Heart right ventricle (tissue), 16 donors: ENCODE data around the gene ANO2. TPM values are rescaled to one million over a fixed set of nuclear protein-coding genes. Genes with fewer than 3 reads are reported as not detected.

Experiments
- ATAC-seq, 8 donors: fragments of 200-7000 bp; cut with Tn5 transposase; one replicate each; pipeline ENCODE4 v1.9.1; 2020; ENCODE audit warnings: mild to moderate bottlenecking in 8 of 8, moderate library complexity in 8 of 8, moderate number of reproducible peaks in 1 of 8
- DNase-seq, 2 donors: peaks; one replicate each; pipeline ENCODE4 v3.0.0-alpha.2; 2020
- H3K27ac ChIP-seq, 10 donors: fragments of 200-600 bp; sonication (generic) in 2 of 10; one replicate each; pipeline versions ENCODE4 v1.5.0 to v1.8.0; 2020 to 2022; ENCODE audit warnings: mild to moderate bottlenecking in 3 of 10
- H3K27me3 ChIP-seq, 7 donors: fragments of 200-600 bp; one replicate each; pipeline ENCODE4 v1.8.0; 2021 to 2022; ENCODE audit warnings: mild to moderate bottlenecking in 2 of 7
- H3K36me3 ChIP-seq, 9 donors: fragments of 200-600 bp; sonication (generic) in 1 of 9; one replicate each; pipeline versions ENCODE4 v1.5.0 to v1.8.0; 2020 to 2022; ENCODE audit warnings: mild to moderate bottlenecking in 2 of 9
- H3K4me1 ChIP-seq, 9 donors: fragments of 200-600 bp; sonication (generic) in 1 of 9; one replicate each; pipeline versions ENCODE4 v1.5.0 to v1.8.0; 2020 to 2022; ENCODE audit warnings: mild to moderate bottlenecking in 4 of 9
- H3K4me3 ChIP-seq, 10 donors: fragments of 200-600 bp; sonication (generic) in 2 of 10; one replicate each; pipeline versions ENCODE4 v1.5.0 to v1.8.0; 2020 to 2022; ENCODE audit warnings: mild to moderate bottlenecking in 7 of 10, moderate library complexity in 2 of 10
- H3K9me3 ChIP-seq, 11 donors: fragments of 200-600 bp in 10 of 11; sonication (generic) in 2 of 11; one replicate each; pipeline versions ENCODE4 v1.5.0 to v1.8.0; 2013 to 2022; ENCODE audit warnings: mild to moderate bottlenecking in 2 of 11, control low read depth in 1 of 11, moderate library complexity in 1 of 11
- CTCF ChIP-seq, 9 donors: fragments of 200-600 bp; sonication (generic) in 2 of 9; IDR thresholded peaks; one replicate each; pipeline versions ENCODE4 v1.5.0 to v1.8.0; 2021 to 2022; ENCODE audit warnings: antibody characterized with exemption in 9 of 9, mild to moderate bottlenecking in 5 of 9, moderate library complexity in 1 of 9
- WGBS, 2 donors: extraction: QIAGEN DNeasy Blood & Tissue Kit; methylation state at CpG; one replicate each; pipeline ENCODE4 v1.1.7; 2013; ENCODE audit warnings: inconsistent platforms in 1 of 2; 5-methylcytosine and 5-hydroxymethylcytosine counted together
- intact Hi-C, 10 donors: fragments of 100-400 bp; cut with DNase I; formaldehyde crosslinking; loops; one replicate each; pipeline versions ENCODE4 v1.11.1 to v1.14.2; 2022
- polyA plus RNA-seq, 2 donors: library from polyadenylated mRNA; stranded (reverse); fragments of 200-250 nt; gene quantifications; one replicate each; pipeline ENCODE4 v1.2.3, GENCODE V29; 2013
- total RNA-seq, 10 donors: library from RNA; stranded (reverse); fragmentation: NEBNext Ultra II Directional in 3 of 10; extraction: Animal tissue kit (Norgen Biotek cat#: 25700) in 3 of 10; gene quantifications; one replicate each; pipeline versions ENCODE4 v1.2.1 to v1.2.4, GENCODE V29; 2021 to 2023
- donor health status: Arrhythmogenic right ventricular cardiomyopathy.
- donor health status: ischemic (EF 13 %, LVEDD 7.1; RV severe dilation, severe dysfunction).
- donor health status: healthy with polysubstance abuse.
- donor health status: DM: no; HTN: yes; CAD: no.
- donor health status: DM: no; HTN: no; CAD: no.
- donor health status: ischemic (EF 25% LVEDD 6.9; RV normal size, moderate dysfunction).
- donor health status: ischemic (EF 25% LVEDD 5.7; RV mildly dilated, moderate dysfunction).
- donor health status: healthy.
- donor health status: DM: yes; HTN: yes; CAD: no.
- donor health status: Ischemic cardiomyopathy.
- donor health status: ischemic (EF 35%, LVEDD 5.7; RV mildly dilated, moderate dysfunction).
- donor health status: nonischemic (EF 11% LVEDD 7.7; RV severe dilation, severe dysfunction).
- donor health status: DM: yes; HTN: yes; CAD: no.
- donor health status: PGD.
- donor health status: ischemic (EF 29% LVEDD 5.4; RV normal size, mild dysfunction).
- donor health status: nonischemic (EF 23%, LVEDD 6.1; RV moderate dilation, normal function).

The ANO2 gene
- total and polyA plus RNA-seq, 12 donors: 4.0 to 15.2 (median 12.0) TPM

GRCh38 chr12:5565933-5566599 is 379.0 kb downstream of the ANO2 start:
- Histone ChIP-seq H3K4me3 (no peak overlapping the region), H3K27me3 (peaks cover 0 to 27% (median 0%) of the 10 kb centered on the region in 7 donors), H3K36me3 (peaks cover 0 to 46% (median 0%) of the 10 kb centered on the region in 9 donors), H3K27ac (no peak overlapping the region), H3K9me3 (no peaks in the 10 kb centered on the region), H3K4me1 (peaks cover 0 to 19% (median 3%) of the 10 kb centered on the region in 9 donors)
- no peak for TF ChIP-seq CTCF (IDR thresholded peaks at IDR 0.05)
- intact Hi-C loops: loop anchor here in 1 of 10 donors (10.0 kb wide), 1 partner anchor 121 kb away; no protein-coding TSS in a partner anchor
- WGBS, 2 donors: 69 to 77% methylated on average over 3 of the region's 3 CpGs
- ATAC-seq (no peak), DNase-seq (no peak)

- Histone ChIP-seq H3K27me3 (peaks cover 0 to 17% (median 0%) of the 10 kb centered on the region in 7 donors), H3K4me1 (peaks cover 0 to 11% (median 0%) of the 10 kb centered on the region in 9 donors), H3K27ac (no peak overlapping the region), H3K4me3 (no peak overlapping the region), H3K36me3 (peaks cover 0 to 46% (median 0%) of the 10 kb centered on the region in 9 donors), H3K9me3 (no peaks in the 10 kb centered on the region)
- no peak for ATAC-seq
- WGBS, 2 donors: 88 to 93% methylated on average over 3 of the region's 3 CpGs
- intact Hi-C loops: loop anchor here in 1 of 10 donors (10.0 kb wide), 1 partner anchor 118 kb away; no protein-coding TSS in a partner anchor
- DNase-seq: no peak
- no peak for TF ChIP-seq CTCF (IDR thresholded peaks at IDR 0.05)
Measured at GRCh38 chr12:5562581-5562980, 382.5 kb downstream of the ANO2 start.

- no peak overlapping the region for H3K27ac ChIP-seq
- H3K4me3 ChIP-seq: no peak overlapping the region
- DNase-seq: no peak
- WGBS, 2 donors: 92 to 95% methylated on average over 6 of the region's 6 CpGs
- no peak for ATAC-seq
- no peaks in the 10 kb centered on the region for H3K9me3 ChIP-seq
- H3K36me3 ChIP-seq: peaks cover 0 to 41% (median 0%) of the 10 kb centered on the region in 9 donors
- peaks cover 0 to 6% (median 0%) of the 10 kb centered on the region in 9 donors for H3K4me1 ChIP-seq
- peaks cover 0 to 10% (median 0%) of the 10 kb centered on the region in 7 donors for H3K27me3 ChIP-seq
- no peak for TF ChIP-seq CTCF (IDR thresholded peaks at IDR 0.05)
- intact Hi-C loops: loop anchor here in 1 of 10 donors (10.0 kb wide), 1 partner anchor 117 kb away; no protein-coding TSS in a partner anchor
Measured at GRCh38 chr12:5561846-5562245, 383.2 kb downstream of the ANO2 start.

GRCh38 chr12:5561057-5561456 is 384.0 kb downstream of the ANO2 start:
- DNase-seq: no peak
- no peak for TF ChIP-seq CTCF (IDR thresholded peaks at IDR 0.05)
- Histone ChIP-seq H3K9me3 (no peaks in the 10 kb centered on the region), H3K36me3 (peaks cover 0 to 39% (median 0%) of the 10 kb centered on the region in 9 donors), H3K4me1 (no peaks in the 10 kb centered on the region), H3K27me3 (peaks cover 0 to 3% (median 0%) of the 10 kb centered on the region in 7 donors), H3K4me3 (no peak overlapping the region), H3K27ac (no peak overlapping the region)
- intact Hi-C loops: loop anchor here in 1 of 10 donors (10.0 kb wide), 1 partner anchor 116 kb away; no protein-coding TSS in a partner anchor
- 75 to 81% methylated on average over 6 of the region's 6 CpGs for WGBS, 2 donors
- ATAC-seq: no peak
